MCF 10A (cell line): ENCODE data around the gene RGS13. TPM values are rescaled to one million over a fixed set of nuclear protein-coding genes. Genes with fewer than 3 reads are reported as not detected.

Experiments used
- BruUV-seq: library from RNA; stranded (reverse); fragments of 400-500 nt; replicated peaks from 2 replicates; lab custom pipeline; 2021; lab: Mats Ljungman, UMichigan
- CTCF ChIA-PET: fragments of 300-600 bp; sonication (Branson Sonifier 250); formaldehyde crosslinking; extraction: SDS; loops from one replicate; lab custom pipeline; 2021; ENCODE audit warnings: antibody characterized with exemption, inconsistent platforms; lab: Yijun Ruan, JAX
- POLR2A ChIA-PET: fragments of 300-600, 350-650 bp; sonication (Branson Sonifier 250); formaldehyde crosslinking; extraction: SDS; loops from one replicate; lab custom pipeline; 2020; ENCODE audit warnings: antibody characterized with exemption, inconsistent platforms; lab: Yijun Ruan, JAX
- DNase-seq: peaks from one replicate; pipeline ENCODE4 v3.0.0-alpha.2; 2018; ENCODE audit not compliant: unreplicated experiment
- H3K27ac Mint-ChIP-seq: one replicate; pipeline ENCODE4 v1.8.0; 2022; ENCODE audit warnings: mild to moderate bottlenecking, low read depth, mixed read lengths; ENCODE audit not compliant: unreplicated experiment
- H3K27me3 Mint-ChIP-seq: one replicate; pipeline ENCODE4 v1.8.0; 2022; ENCODE audit warnings: mixed read lengths; ENCODE audit not compliant: insufficient read depth, unreplicated experiment
- H3K36me3 Mint-ChIP-seq: one replicate; pipeline ENCODE4 v1.8.0; 2022; ENCODE audit warnings: mild to moderate bottlenecking, moderate library complexity, mixed read lengths; ENCODE audit not compliant: insufficient read depth, unreplicated experiment
- H3K4me1 Mint-ChIP-seq: one replicate; pipeline ENCODE4 v1.8.0; 2022; ENCODE audit warnings: mixed read lengths; ENCODE audit not compliant: insufficient read depth, unreplicated experiment
- H3K4me3 Mint-ChIP-seq: one replicate; pipeline ENCODE4 v1.8.0; 2022; ENCODE audit warnings: mild to moderate bottlenecking, moderate library complexity, mixed read lengths; ENCODE audit not compliant: unreplicated experiment
- H3K9me3 Mint-ChIP-seq: one replicate; pipeline ENCODE4 v1.8.0; 2022; ENCODE audit warnings: mixed read lengths; ENCODE audit not compliant: unreplicated experiment
- intact Hi-C: fragments of 100-400 bp; cut with micrococcal nuclease; formaldehyde crosslinking; loops from 2 replicates; pipeline ENCODE4 v1.14.1; 2022
- total RNA-seq: library from RNA; stranded (reverse); gene quantifications from 2 replicates; pipeline ENCODE4 v1.2.3, GENCODE V29; 2022
- TF ChIP-seq, protein P1 (sequence below): fragments of 200-600 bp; IDR thresholded peaks from one replicate; pipeline ENCODE4 v1.8.0; 2022; ENCODE audit warnings: antibody characterized with exemption, mild to moderate bottlenecking; ENCODE audit not compliant: unreplicated experiment

The RGS13 gene
- total RNA-seq, 1 experiment from 2014 or later, result not detected

DNA sequence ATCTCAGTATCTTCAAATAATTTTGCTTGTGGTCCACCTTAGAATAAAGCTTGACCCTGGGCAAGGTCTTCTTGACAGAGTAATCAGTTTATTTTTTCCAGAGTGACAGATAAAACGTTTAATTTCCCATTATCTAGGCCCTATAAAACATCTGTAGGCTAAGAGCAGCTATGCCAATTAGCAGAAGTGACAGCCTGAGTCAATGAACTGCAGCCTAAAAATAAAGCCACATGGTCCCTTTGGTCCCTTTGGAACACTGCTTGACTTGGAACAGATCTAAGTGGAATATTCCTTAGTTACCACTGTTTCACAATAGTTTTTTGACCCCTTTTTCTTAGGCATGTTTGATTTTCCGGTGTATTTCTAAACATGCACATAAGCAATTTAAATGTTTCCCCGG, 6.3 kb upstream of the RGS13 start:
- Mint-ChIP-seq H3K36me3 (no peaks in the 10 kb centered on the region), H3K4me1 (no peaks in the 10 kb centered on the region), H3K9me3 (no peaks in the 10 kb centered on the region), H3K27ac (no peak overlapping the region), H3K4me3 (no peak overlapping the region), H3K27me3 (no peaks in the 10 kb centered on the region)
- intact Hi-C loops, result no loop called here
- ChIA-PET CTCF (interaction anchor here (0.6 to 1.9 kb wide), 5 partner anchors 10 to 155 kb away, joined by 3 to 12 read pairs (median 4); no protein-coding TSS in a partner anchor), POLR2A (no interaction called here)
- TF ChIP-seq, protein P1, sequence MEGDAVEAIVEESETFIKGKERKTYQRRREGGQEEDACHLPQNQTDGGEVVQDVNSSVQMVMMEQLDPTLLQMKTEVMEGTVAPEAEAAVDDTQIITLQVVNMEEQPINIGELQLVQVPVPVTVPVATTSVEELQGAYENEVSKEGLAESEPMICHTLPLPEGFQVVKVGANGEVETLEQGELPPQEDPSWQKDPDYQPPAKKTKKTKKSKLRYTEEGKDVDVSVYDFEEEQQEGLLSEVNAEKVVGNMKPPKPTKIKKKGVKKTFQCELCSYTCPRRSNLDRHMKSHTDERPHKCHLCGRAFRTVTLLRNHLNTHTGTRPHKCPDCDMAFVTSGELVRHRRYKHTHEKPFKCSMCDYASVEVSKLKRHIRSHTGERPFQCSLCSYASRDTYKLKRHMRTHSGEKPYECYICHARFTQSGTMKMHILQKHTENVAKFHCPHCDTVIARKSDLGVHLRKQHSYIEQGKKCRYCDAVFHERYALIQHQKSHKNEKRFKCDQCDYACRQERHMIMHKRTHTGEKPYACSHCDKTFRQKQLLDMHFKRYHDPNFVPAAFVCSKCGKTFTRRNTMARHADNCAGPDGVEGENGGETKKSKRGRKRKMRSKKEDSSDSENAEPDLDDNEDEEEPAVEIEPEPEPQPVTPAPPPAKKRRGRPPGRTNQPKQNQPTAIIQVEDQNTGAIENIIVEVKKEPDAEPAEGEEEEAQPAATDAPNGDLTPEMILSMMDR, result no peak
- DNase-seq, result no peak
- no TSS peak for BruUV-seq

DNA sequence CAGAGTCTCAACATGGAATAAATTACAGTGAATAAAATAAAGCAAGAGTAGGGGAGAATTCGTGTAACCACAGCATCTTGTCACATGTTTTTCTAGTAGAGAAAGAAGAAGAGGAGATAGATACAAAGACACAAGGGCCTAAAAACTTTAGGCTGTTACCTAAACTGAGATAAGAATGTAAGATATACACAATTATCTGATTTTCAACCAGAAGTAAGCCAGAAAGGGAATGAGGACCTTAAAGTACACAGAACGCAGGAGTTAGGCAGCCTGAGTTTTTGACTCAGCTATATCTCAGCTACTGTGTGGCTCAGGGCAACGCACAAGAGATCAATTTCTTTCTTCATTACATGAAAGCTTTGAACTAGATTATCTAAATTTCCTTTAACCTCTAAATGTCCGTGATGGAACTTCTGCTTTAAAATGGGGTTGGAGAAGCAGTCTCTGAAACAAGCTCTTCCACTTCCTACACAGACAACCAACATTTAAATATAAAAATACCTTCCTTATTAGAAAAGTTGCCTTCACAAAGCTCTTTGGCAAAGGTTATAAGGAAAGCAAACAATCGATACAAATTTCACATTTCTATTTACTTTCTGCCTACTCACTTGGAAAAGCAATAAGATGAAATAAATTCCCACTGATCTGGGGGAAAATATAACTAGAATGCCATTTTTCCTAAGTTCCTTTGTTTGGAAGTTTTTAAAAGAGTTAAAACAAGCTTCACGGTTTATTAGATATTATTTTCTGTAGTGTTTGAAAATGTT, 5.2 kb upstream of the RGS13 start:
- TF ChIP-seq, protein P1, result no peak
- CTCF ChIA-PET, result interaction anchor here (0.7 to 1.4 kb wide), 3 partner anchors 12 to 1283 kb away, joined by 3 to 5 read pairs (median 4); no protein-coding TSS in a partner anchor
- no peaks in the 10 kb centered on the region for H3K4me1 Mint-ChIP-seq
- no peak overlapping the region for H3K27ac Mint-ChIP-seq
- no peak for DNase-seq
- no peaks in the 10 kb centered on the region for H3K36me3 Mint-ChIP-seq
- no TSS peak for BruUV-seq
- no peaks in the 10 kb centered on the region for H3K27me3 Mint-ChIP-seq
- H3K4me3 Mint-ChIP-seq, result no peak overlapping the region
- H3K9me3 Mint-ChIP-seq, result no peaks in the 10 kb centered on the region
- intact Hi-C loops, result no loop called here
- POLR2A ChIA-PET, result interaction anchor here (0.7 to 1.2 kb wide), 2 partner anchors 84 to 176 kb away, joined by 3 read pairs; no protein-coding TSS in a partner anchor

DNA sequence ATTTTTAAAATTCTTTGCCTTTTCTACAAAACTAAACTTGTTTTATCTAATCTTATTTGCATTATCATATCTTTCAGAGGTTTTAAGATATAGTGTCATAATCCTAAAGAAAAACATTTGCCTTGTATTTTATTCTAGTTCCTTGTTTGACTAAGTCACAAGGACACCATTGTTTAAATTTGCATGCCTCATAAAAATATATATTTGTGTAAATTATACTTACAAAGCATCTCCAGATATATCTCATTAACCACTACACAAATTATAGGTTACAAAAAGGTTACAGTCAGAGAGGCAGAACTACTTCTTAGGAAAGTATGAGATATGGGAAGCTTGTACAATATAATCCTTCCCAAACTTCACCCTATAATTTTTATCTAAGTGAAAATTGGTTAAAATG, 4.2 kb upstream of the RGS13 start:
- BruUV-seq, result no TSS peak
- Mint-ChIP-seq H3K36me3 (no peaks in the 10 kb centered on the region), H3K27ac (no peak overlapping the region), H3K4me1 (no peaks in the 10 kb centered on the region), H3K27me3 (no peaks in the 10 kb centered on the region), H3K9me3 (no peaks in the 10 kb centered on the region), H3K4me3 (no peak overlapping the region)
- ChIA-PET POLR2A (no interaction called here), CTCF (interaction anchor here (1.4 kb wide), 1 partner anchor 20 kb away, joined by 5 read pairs; no protein-coding TSS in a partner anchor)
- TF ChIP-seq, protein P1, result no peak
- no peak for DNase-seq
- intact Hi-C loops, result no loop called here

DNA sequence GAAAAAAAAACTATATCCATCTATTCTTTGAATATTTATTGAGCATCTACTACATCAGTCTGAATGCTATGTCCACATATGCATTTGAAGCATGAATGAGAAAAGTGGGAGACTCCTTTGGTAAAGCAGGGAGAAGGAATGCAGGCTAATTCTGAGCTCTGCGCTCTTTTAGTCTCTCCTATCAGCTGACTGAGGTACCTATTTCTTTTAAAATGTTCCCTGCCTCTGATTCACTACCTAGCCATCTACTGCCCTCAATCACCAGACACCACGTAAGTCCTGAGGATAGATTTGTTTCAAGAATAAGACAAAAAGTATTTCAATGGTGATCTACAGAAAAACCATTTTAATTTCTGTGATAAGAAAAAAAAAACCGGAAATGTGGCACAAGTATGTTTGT, 3.8 kb upstream of the RGS13 start:
- POLR2A ChIA-PET, result no interaction called here
- intact Hi-C loops, result no loop called here
- Mint-ChIP-seq H3K4me3 (no peak overlapping the region), H3K36me3 (no peaks in the 10 kb centered on the region), H3K4me1 (no peaks in the 10 kb centered on the region), H3K27ac (no peak overlapping the region), H3K9me3 (no peaks in the 10 kb centered on the region), H3K27me3 (no peaks in the 10 kb centered on the region)
- TF ChIP-seq, protein P1, result no peak
- no TSS peak for BruUV-seq
- CTCF ChIA-PET, result interaction anchor here (1.4 kb wide), 1 partner anchor 21 kb away, joined by 5 read pairs; no protein-coding TSS in a partner anchor
- no peak for DNase-seq
